DOHH2 (cell line): ENCODE data around the gene OSBPL3.

Source experiments
- EZH2phosphoT487 ChIP-seq: fragments of 200-600 bp; sonication (generic); IDR thresholded peaks from 2 replicates; pipeline ENCODE4 v1.6.1; 2017; ENCODE audit warnings: borderline replicate concordance, mild to moderate bottlenecking, antibody characterized with exemption, low read length, moderate library complexity, mixed read lengths
- TF ChIP-seq, protein P1 (sequence below): fragments of 200-600 bp; sonication (generic); IDR thresholded peaks from one replicate; pipeline ENCODE4 v1.5.1; 2014; ENCODE audit warnings: antibody characterized with exemption, mild to moderate bottlenecking, low read depth, low read length; ENCODE audit not compliant: poor library complexity, severe bottlenecking

DNA sequence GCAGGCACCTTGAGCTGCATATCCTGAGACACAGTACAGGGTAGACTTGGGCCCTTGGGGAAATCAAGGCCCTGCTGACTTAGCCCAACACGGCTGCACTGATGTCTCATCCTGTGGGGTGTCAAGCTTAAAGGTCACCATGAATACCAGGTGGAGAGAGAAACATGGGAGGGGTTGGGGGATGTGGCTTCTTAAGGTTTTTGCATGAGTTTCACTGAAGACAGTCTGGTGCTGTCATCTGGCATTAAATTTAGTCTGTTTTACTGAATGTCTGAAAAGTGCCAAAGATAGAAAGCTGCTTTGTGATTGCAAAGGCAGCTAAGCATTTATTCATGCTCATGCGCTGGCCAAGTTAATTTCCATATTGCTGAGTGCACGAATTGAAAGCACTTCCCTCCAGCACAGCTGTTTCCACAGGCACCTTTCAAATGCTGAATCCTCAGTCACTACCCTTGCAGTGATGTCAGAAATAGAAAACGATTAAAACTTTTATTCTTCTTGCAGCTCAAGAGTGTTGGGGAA, 102.1 kb downstream of the OSBPL3 start:
- no peak for TF ChIP-seq EZH2phosphoT487
- TF ChIP-seq, protein P1, sequence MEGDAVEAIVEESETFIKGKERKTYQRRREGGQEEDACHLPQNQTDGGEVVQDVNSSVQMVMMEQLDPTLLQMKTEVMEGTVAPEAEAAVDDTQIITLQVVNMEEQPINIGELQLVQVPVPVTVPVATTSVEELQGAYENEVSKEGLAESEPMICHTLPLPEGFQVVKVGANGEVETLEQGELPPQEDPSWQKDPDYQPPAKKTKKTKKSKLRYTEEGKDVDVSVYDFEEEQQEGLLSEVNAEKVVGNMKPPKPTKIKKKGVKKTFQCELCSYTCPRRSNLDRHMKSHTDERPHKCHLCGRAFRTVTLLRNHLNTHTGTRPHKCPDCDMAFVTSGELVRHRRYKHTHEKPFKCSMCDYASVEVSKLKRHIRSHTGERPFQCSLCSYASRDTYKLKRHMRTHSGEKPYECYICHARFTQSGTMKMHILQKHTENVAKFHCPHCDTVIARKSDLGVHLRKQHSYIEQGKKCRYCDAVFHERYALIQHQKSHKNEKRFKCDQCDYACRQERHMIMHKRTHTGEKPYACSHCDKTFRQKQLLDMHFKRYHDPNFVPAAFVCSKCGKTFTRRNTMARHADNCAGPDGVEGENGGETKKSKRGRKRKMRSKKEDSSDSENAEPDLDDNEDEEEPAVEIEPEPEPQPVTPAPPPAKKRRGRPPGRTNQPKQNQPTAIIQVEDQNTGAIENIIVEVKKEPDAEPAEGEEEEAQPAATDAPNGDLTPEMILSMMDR, result no peak
